ENCODE data around the gene FTCD. TPM values are rescaled to one million over a fixed set of nuclear protein-coding genes. Genes with fewer than 3 reads are reported as not detected.
"Not testable (repeated sequence)": the region's sequence is repeated elsewhere in the genome, so short reads cannot be mapped to it uniquely, and the experiment has no call there.

The FTCD gene
- polyA plus RNA-seq, 10 donors = 0.35 to 2.5 (median 0.97) TPM

GRCh38 chr21:46154155-46154954, 1.0 kb downstream of the FTCD start:
- no peak for DNase-seq

GRCh38 chr21:46153247-46154154, 1.9 kb downstream of the FTCD start:
- peak in 1 of 3 donors; percentile 82 for DNase-seq

- DNase-seq = no peak
Observed at GRCh38 chr21:46152927-46153246, 2.5 kb downstream of the FTCD start.

GRCh38 chr21:46151989-46152926, 3.1 kb downstream of the FTCD start:
- no peak for DNase-seq

GRCh38 chr21:46151261-46151988, 4.0 kb downstream of the FTCD start:
- no peak for DNase-seq

GRCh38 chr21:46150491-46151121, 4.8 kb downstream of the FTCD start:
- DNase-seq = no peak

GRCh38 chr21:46150073-46150472, 5.3 kb downstream of the FTCD start:
- no peak for DNase-seq

- DNase-seq = no peak
Observed at GRCh38 chr21:46149205-46149901, 6.0 kb downstream of the FTCD start.

- no peak for DNase-seq
Observed at GRCh38 chr21:46148106-46148505, 7.3 kb downstream of the FTCD start.

- not testable (repeated sequence) for DNase-seq
Observed at GRCh38 chr21:46147429-46147828, 8.0 kb downstream of the FTCD start.

GRCh38 chr21:46146856-46147255, 8.5 kb downstream of the FTCD start:
- DNase-seq = no peak

- DNase-seq = no peak
Observed at GRCh38 chr21:46145840-46146691, 9.3 kb downstream of the FTCD start.

GRCh38 chr21:46145159-46145839, 10.1 kb downstream of the FTCD start:
- DNase-seq = no peak

- no peak for DNase-seq
Observed at GRCh38 chr21:46144464-46145070, 10.8 kb downstream of the FTCD start.

- no peak for DNase-seq
Observed at GRCh38 chr21:46142582-46143473, 12.6 kb downstream of the FTCD start.

GRCh38 chr21:46141767-46142581, 13.4 kb downstream of the FTCD start:
- no peak for DNase-seq

Measured in muscle of back (tissue), 11 donors.